Psoas muscle (tissue), 8 donors: ENCODE results near the gene RDH11. TPM values are rescaled to one million over a fixed set of nuclear protein-coding genes. Genes with fewer than 3 reads are reported as not detected.

ENCODE experiments used
- ATAC-seq, 4 donors: fragments of 200-7000 bp; cut with Tn5 transposase; one replicate each; pipeline ENCODE4 v1.9.1; 2020; ENCODE audit warnings: moderate library complexity in 3 of 4, mild to moderate bottlenecking in 2 of 4
- DNase-seq, 2 donors: peaks; one replicate each; pipeline ENCODE4 v3.0.0-alpha.2; 2020
- H3K27ac ChIP-seq: fragments of 200-600 bp; one replicate; pipeline ENCODE4 v1.8.0; 2022
- H3K27me3 ChIP-seq, 3 donors: fragments of 200-600 bp in 1 of 3; one replicate each; pipeline versions ENCODE4 v1.6.1 to v1.8.0; 2013 to 2022; ENCODE audit warnings: low read length in 2 of 3, mild to moderate bottlenecking in 2 of 3, moderate library complexity in 1 of 3; ENCODE audit not compliant: insufficient read depth in 3 of 3
- H3K36me3 ChIP-seq, 2 donors: fragments of 200-600 bp in 1 of 2; one replicate each; pipeline versions ENCODE4 v1.6.1 to v1.8.0; 2013 to 2022; ENCODE audit warnings: low read depth in 1 of 2, mild to moderate bottlenecking in 1 of 2, moderate library complexity in 1 of 2; ENCODE audit not compliant: insufficient read depth in 1 of 2
- H3K4me1 ChIP-seq: fragments of 200-600 bp; one replicate; pipeline ENCODE4 v1.8.0; 2022
- H3K4me3 ChIP-seq: fragments of 200-600 bp; one replicate; pipeline ENCODE4 v1.8.0; 2022; ENCODE audit warnings: mild to moderate bottlenecking
- H3K9me3 ChIP-seq: fragments of 200-600 bp; one replicate; pipeline ENCODE4 v1.8.0; 2022
- CTCF ChIP-seq: fragments of 200-600 bp; IDR thresholded peaks from one replicate; pipeline ENCODE4 v1.8.0; 2022; ENCODE audit warnings: antibody characterized with exemption
- WGBS, 3 donors: extraction: QIAGEN DNeasy Blood & Tissue Kit; methylation state at CpG; one replicate each; pipeline versions ENCODE4 v1.1.6 to v1.1.7; 2013; 5-methylcytosine and 5-hydroxymethylcytosine counted together
- intact Hi-C, 2 donors: fragments of 100-400 bp; cut with DNase I; formaldehyde crosslinking; loops; one replicate each; pipeline versions ENCODE4 v1.11.0 to v1.14.2; 2022
- polyA plus RNA-seq, 3 donors: library from polyadenylated mRNA; stranded (reverse); fragments of 200-250 nt; gene quantifications; one replicate each; pipeline ENCODE4 v1.2.3, GENCODE V29; 2013
- total RNA-seq, 4 donors: library from RNA; stranded (reverse); fragmentation: NEBNext Ultra II Directional in 2 of 4; extraction: Animal tissue kit (Norgen Biotek cat#: 25700) in 2 of 4; gene quantifications; one replicate each; pipeline versions ENCODE4 v1.2.1 to v1.2.4, GENCODE V29; 2021 to 2023
- donor health status: healthy with polysubstance abuse.
- donor health status: DM: no; HTN: no; CAD: no; lungs with moderate emphysema.
- donor health status: Bipolar disorder and iron deficiency.
- donor health status: healthy.
- donor health status: DM: yes; HTN: yes; CAD: no.
- donor health status: DM: no; HTN: no; CAD: no.
- donor health status: DM: no; HTN: no; CAD: no.
- donor health status: DM: yes; HTN: yes; CAD: no.

RDH11 gene
- total and polyA plus RNA-seq, 7 donors, result 5.4 to 15.6 (median 8.5) TPM

DNA sequence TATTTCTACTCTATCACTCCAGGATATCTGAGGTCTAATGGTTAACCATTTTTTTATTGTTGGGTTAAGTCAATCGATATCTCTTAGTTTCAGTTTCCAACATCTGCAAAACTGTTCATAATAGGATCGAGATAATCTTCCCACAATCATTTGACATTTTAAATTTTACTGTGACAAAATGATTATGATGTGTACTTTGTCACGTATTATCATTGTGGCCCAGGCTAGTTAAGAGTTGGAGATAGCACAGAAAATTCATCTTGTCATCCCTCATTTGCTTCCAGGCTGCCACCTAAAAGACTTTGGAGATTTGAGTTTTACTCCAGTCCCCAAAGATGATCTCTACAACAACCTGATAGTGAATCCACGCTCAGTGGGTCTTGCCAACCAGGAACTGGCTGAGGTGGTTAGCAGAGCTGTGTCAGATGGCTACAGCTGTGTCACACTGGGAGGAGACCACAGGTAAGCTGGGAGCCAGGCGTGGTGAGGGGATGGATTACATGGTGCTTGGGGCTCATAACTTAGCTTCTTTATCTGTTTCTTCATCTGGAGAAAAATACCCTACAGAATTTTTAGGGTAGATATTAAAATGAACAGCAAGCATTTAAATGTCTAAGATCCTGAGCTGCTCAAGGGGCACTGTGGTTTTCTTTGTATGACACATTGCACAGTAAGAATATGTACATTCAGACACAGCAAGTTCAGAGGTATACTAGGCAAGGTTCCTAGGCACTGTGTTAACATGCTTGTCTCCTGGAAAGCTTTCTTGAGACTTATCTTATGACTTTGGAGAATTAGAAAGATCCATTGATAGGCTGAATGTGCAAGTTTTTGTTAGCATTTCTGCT lies 53.4 kb downstream of the RDH11 start:
- no peak for TF ChIP-seq CTCF
- 69 to 84% (median 77%) methylated on average over 5 of the region's 5 CpGs for WGBS, 3 donors
- Histone ChIP-seq H3K4me1 (no peaks in the 10 kb centered on the region), H3K36me3 (peaks cover 4 to 8% of the 10 kb centered on the region in 2 donors), H3K4me3 (no peak overlapping the region), H3K27ac (no peak overlapping the region), H3K27me3 (no peaks in the 10 kb centered on the region), H3K9me3 (no peaks in the 10 kb centered on the region)
- intact Hi-C loops, result no loop called here
- ATAC-seq, result no peak
- no peak for DNase-seq

GRCh38 chr14:67641480-67641879 lies 54.1 kb downstream of the RDH11 start:
- Histone ChIP-seq H3K27me3 (no peaks in the 10 kb centered on the region), H3K4me1 (no peaks in the 10 kb centered on the region), H3K9me3 (no peaks in the 10 kb centered on the region), H3K4me3 (no peak overlapping the region), H3K27ac (no peak overlapping the region), H3K36me3 (peaks cover 2 to 4% of the 10 kb centered on the region in 2 donors)
- DNase-seq (no peak), ATAC-seq (no peak)
- intact Hi-C loops, result no loop called here
- 92 to 98% (median 96%) methylated on average over 1 of the region's 1 CpG for WGBS, 3 donors
- no peak for TF ChIP-seq CTCF

DNA sequence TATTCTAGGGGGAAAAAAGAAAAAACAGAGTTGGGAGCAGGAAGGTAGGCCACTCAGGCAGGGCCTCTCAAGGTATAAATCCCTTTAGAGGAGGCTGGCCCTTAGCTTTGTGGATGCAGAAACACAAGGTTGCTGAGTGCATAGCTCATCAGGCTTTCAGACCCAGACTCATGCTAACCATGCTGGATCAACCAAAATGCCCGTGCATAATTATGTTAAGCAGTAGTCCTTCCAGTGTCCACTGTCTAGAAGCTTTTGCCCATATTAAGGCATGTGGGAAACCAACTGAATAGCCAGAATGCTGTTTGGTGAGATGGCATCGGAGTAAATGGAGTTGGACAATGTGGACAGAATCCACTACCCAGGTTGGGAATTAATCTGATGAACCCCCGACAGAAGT lies 56.9 kb downstream of the RDH11 start:
- Histone ChIP-seq H3K36me3 (peaks cover 0 to 5% of the 10 kb centered on the region in 2 donors), H3K4me3 (no peak overlapping the region), H3K4me1 (peaks cover 4% of the 10 kb centered on the region), H3K27ac (no peak overlapping the region), H3K27me3 (no peaks in the 10 kb centered on the region), H3K9me3 (no peaks in the 10 kb centered on the region)
- ATAC-seq (no peak), DNase-seq (no peak)
- TF ChIP-seq CTCF, result no peak
- intact Hi-C loops, result no loop called here
- WGBS, 3 donors, result 46 to 74% (median 55%) methylated on average over 3 of the region's 3 CpGs

DNA sequence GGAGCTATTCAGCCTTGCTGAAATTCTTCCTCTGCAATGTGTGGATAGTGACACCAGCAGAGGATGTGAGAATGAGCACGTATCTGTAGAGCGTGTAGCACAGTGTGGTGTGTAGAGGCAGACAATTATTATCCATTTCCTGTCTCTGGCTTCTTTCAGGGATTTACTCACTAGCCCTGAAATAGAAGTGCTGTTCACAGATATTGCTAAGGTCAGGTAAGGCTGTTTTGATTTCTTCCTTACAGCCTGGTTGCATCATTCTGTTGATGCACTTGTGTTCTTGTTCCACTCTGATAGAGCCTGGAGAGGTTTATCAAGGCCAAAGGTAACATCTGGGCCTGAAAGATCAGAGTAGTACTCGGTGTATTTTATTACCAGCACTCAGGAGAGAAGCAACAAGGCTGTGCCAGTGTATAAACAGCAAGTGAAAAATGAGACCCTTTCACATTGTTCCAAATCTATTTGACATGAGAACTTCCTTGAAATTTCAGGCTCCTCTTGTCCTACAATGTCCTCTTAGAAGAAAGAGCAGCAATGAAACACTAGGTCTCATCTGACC lies 59.1 kb downstream of the RDH11 start:
- Histone ChIP-seq H3K4me1 (peaks cover 4% of the 10 kb centered on the region), H3K9me3 (no peaks in the 10 kb centered on the region), H3K4me3 (no peak overlapping the region), H3K27ac (peak overlapping the region; percentile 77), H3K27me3 (no peaks in the 10 kb centered on the region), H3K36me3 (peaks cover 0 to 5% of the 10 kb centered on the region in 2 donors)
- intact Hi-C loops, result no loop called here
- ATAC-seq (peak; percentile 90 to 93 (median 92)), DNase-seq (no peak)
- no peak for TF ChIP-seq CTCF
- 27 to 41% (median 34%) methylated on average over 3 of the region's 3 CpGs for WGBS, 3 donors
